NCI-H1436 (cell line): ENCODE results near the gene ROR1.

Experiments used
- DNase-seq: peaks from one replicate; lab custom pipeline; 2025; lab: John Stamatoyannopoulos, UW

ROR1 gene

GRCh38 chr1:63937461-63938022 is 163.7 kb downstream of the ROR1 start:
- no peak for DNase-seq

DNA sequence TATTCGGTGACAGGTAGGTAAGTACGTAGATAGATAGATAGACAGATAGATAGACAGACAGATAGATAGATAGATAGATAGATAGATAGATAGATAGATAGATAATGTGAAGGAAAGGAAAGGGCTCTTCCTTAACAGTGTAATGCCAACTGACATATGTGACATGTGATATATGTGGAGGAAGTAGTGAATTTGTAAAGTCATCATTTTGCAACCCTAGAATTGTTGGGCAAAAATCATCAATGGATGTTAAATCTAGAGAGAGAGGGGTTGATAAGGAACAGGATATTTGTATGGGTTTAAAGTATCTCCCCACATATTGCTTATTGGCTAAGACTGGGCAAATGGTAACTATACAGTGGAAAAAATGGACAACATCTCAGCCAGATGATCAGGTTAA is 166.6 kb downstream of the ROR1 start:
- no peak for DNase-seq

DNA sequence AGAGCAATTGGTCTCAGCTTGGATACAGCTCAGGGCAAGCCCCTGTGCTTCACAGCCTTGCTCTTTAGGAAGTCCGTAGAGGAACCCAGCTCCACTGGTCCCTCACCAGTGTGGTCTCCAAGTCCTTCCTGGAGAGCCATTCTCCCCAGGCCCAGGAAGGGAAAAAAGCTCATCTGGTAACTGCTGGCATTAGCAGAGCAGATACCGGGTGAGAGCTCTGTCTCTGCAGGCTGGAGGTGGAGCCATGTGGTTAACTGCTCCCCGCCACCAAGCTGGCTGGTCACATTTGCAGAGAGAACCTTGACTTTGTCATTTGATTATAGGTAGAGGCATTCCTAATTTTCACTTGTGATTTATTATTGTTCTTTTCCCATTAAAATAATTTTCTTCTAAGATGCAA is 169.6 kb downstream of the ROR1 start:
- DNase-seq, result no peak

DNA sequence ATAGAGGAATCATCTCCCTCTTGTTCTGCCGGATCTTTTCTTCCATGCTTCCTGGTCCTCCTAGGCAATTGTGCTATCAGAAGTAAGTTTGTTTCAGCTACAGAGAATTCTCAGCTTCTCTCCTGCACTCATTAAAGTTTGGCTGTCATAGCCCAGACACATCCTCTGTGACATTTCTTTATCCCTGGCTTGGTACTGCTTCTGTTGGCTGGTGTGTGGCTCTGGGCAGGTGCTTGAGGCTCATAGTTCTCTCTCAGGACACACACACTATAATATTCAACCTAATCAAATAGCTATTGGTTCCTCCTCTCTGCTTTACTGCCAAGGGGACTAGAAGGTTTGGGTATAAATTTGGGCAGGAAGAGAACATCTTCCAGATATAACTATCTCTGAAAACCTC is 172.1 kb downstream of the ROR1 start:
- no peak for DNase-seq

GRCh38 chr1:63946866-63947491 is 173.2 kb downstream of the ROR1 start:
- no peak for DNase-seq

DNA sequence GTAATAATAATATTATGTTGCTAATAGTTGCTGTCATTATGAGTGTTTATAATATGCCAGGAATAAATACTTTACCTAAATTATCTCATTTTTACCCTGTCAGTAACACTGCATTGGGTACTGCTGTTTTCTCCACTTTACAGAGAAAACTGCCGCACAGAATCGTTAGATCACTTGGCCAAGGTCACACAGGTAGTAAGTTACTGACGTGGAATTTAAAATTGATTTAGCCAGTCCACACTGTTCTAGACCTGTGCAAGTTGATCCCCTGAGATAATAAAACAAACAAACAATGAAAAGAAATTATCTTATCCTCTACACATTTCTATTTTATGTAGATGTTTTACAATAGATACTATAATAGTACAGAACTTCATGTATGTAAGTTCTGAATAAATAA is 174.1 kb downstream of the ROR1 start:
- no peak for DNase-seq

DNA sequence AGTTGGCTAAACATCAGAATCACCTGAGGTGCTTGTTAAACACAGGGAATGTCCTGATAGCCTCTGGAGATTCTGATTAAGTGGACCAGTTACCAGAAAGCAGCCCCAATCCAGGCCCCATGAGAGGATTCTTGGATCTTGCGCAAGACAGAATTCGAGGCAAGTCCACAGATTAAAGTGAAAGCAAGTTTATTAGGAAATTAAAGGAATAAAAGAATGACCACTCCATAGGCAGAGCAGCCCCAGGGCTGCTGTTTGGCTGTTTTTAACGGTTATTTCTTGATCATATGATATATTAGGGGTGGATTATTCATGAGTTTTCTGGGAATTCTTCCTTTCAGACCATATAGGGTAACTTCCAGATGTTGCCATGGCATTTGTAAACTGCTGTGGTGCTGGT is 176.2 kb downstream of the ROR1 start:
- no peak for DNase-seq

- no peak for DNase-seq
Measured at GRCh38 chr1:63951059-63951946, 177.5 kb downstream of the ROR1 start.

GRCh38 chr1:63954187-63954586 is 180.4 kb downstream of the ROR1 start:
- no peak for DNase-seq

- DNase-seq, result no peak
Measured at GRCh38 chr1:63955370-63956145, 181.7 kb downstream of the ROR1 start.

GRCh38 chr1:63958556-63958955 is 184.7 kb downstream of the ROR1 start:
- no peak for DNase-seq

DNA sequence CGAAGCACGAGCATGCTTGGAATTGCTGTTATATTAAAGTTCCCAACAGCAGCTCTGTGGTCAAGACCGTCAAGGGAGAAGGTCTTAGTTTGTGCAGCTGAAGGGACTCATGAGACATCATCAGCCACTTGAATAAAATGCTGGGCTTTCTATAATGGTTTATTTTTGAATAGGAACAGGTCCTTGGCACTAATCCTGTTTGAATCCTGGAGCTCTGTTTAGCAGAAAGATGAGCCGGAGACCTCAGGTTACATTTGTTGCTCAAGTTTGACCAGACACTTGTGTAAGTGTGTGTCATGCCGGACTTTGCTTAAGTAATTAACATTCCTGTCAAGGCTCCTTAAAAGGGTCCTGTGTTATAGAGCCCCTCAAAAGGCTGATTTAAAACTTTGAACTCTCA is 186.5 kb downstream of the ROR1 start:
- DNase-seq, result no peak

DNA sequence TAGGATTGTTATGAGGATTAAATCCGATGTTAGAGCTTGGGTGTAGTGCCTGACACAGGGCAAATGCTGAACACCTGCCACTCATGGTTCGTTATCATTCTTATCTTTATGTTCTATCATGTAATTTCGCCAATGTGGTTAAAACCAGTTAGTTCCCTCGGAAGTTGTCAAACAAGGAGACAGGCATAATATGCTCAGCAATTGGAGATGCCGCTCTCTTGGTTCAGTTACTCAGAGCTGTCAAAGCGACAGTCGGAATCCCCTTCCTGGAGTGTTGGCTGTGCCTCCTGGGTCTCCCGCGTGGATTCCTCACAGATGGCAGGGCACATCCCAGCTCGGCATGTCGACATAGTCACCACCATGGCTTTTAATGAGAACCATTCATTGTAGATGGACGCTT is 192.2 kb downstream of the ROR1 start:
- DNase-seq, result no peak

DNA sequence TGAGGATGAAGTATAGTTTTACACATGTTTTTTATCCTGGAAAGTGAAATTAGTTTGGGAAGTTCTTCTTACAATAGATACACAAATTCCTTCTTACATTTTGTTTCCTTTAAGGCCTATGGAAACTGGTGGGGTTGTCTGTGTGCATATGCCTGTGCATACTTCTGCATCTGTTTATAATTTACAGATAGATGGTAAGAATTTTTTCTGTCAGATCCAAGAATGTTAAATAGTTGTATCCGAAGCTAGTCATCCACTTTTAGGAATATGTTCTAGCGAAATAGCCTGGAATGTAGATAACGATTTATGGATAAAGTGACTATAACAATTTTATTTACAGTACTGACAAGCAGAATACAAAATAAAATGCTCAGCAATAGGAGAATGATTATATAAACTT is 194.1 kb downstream of the ROR1 start:
- DNase-seq, result no peak

DNA sequence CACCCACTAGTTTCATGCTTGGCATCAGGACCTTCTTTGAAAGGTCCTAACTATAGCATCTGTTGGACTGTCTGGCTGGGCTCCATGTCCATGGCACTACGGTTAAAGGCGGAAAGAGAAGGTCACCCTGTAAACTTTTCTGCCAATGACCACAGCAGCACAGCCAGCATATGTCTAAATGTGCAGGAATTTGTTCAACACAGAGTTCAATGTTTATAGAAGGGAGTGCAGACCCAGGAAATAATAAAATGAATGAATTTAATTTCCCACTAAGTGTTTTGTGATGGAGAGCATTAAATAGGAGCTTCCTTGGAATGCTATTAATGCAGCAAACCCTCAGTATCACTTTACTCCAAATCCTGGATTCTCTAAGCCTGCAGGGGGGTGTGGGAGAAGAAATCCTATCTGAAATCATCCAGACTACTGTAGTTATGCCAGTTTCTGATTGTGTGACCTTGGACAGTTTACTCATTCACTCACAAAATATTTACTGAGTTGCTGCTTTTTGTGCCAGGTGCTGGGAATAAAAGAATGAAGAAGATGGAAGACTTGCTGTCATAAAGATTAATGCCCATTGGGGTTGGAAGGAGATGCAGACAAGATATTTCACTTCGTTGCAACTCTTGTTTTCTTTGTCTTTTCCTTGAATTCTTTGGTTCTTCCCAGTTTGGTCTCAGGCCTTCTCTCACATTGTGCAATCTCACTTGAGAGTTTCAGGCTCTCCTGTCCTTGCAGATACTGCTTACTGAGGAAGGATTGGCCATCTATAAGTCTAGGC is 195.0 kb downstream of the ROR1 start:
- no peak for DNase-seq

DNA sequence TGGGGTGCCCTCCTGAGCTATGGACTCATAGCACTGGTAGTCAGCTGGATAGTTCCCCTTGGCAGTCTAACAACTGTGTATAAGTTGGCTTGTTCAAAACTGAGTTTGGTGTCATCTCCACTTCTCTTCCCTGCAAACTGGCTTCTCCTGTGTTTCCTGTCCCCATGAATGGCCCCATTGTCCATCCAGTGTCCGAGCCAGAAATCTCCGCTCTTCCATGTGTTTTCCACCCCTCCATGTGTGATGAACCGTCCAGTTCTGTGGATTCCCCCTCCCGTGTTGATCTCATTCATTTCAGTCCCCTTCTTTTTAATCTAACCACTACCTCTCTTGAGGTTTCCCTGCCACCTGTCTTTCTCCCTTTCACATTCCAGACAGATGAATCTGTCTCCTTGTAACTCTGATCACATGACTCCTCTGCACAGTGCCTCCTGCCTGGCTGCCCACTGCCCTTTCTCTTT is 195.7 kb downstream of the ROR1 start:
- no peak for DNase-seq

- no peak for DNase-seq
Measured at GRCh38 chr1:63971557-63971956, 197.7 kb downstream of the ROR1 start.

DNA sequence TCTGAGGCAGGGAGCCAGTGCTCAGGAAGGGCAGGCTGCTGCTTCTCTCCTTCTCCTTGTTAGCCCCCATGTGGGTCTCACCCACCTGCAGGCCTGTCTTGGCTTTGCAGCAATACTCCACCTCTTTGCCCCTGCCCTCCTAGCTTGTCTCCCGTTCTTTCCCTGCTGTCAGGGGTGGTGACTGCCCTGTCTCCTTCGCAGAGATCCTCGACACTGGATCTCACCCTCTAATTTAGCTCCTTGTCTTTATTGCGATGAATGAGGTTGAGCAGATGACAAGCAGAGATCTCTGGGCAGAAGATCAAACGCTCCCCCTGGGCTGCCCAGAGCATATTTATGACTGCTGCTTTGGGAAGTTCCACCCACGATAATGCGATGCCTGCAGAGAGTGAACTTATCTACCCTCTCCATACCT is 199.2 kb downstream of the ROR1 start:
- no peak for DNase-seq

DNA sequence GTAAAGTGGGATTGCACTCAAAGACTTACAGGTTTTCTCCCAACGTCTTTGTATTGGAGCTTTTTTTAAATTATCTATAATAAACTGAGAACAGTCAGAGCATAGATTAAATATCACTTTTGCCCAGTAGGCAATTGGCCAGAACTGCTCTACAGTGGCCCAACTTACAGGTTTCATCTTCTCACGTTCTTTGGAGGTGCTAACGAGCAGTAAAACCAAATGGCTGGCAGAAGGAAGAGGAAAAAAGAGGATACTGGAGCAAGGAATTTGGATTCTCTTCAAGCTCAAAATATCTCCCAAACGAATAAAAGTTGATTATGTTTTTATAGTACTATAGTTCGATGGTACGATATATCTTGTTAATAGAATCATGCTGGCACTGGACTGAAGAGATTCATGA is 201.1 kb downstream of the ROR1 start:
- no peak for DNase-seq

DNA sequence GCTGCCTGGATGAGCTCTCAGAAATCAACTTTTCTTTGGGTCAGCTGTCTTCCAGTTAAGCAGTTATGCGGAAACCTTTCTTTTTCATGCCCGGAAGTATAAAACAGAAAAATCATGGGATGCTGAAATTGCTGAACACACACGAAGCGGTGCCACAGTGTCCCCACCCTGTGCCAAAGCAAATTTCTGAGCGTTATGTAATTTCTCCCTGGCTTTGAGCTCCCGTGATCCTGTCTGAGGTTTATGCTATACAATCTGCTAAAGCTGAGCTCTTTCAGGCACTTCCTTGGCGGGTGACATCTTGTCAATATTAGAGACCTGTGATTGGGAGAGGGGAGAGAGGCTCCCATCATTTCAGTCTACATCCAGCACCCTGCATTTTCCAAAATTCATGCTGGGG is 201.7 kb downstream of the ROR1 start:
- no peak for DNase-seq

DNA sequence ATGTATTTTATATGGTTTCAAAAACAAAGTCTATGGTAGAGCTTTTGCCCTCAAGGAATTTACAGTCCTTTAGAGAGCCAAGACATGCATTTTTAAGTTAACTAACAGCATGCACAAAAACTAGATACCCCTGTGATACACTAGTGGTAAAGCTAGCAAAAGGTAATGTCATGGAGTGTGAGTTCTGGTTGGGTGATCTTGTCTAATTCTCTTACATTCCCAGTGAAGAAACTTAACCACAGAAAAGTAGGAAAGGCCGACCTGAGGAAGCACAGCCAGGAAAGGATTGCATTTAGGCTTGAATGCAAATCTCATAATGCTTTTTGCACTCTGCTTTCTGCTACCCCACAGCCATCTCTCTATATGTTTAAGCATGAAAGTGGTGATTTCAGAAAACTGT is 202.2 kb downstream of the ROR1 start:
- DNase-seq, result no peak

- no peak for DNase-seq
Measured at GRCh38 chr1:63977466-63977865, 203.6 kb downstream of the ROR1 start.
